ENCODE results near the gene ERGIC2. TPM values are rescaled to one million over a fixed set of nuclear protein-coding genes. Genes with fewer than 3 reads are reported as not detected.

Gene ERGIC2
- total and polyA plus RNA-seq, 10 of the 15 experiments (the other 5 are each of a cell fraction or from before 2014, with no cell fraction given), result 26.1 to 181 (median 83.9) TPM

Other genes starting within 250 kb of the ERGIC2 start
- 0.62 and 1.2 TPM in 2 replicates for gene FAR2, start 231.9 kb downstream of the ERGIC2 start, total RNA-seq (2014; rRNA removed)
- 0.67 and 1.1 TPM in 2 replicates for gene FAR2, start 231.9 kb downstream of the ERGIC2 start, total RNA-seq (2014; rRNA removed; fragmentation: Illumina TruSeq; extraction: Trizol)
- gene FAR2, start 231.9 kb downstream of the ERGIC2 start, total RNA-seq (2021), result 0.74 and 1.2 TPM in 2 replicates
- gene FAR2, start 231.9 kb downstream of the ERGIC2 start, polyA plus RNA-seq (2011; rRNA removed), result 0.92 and 1.5 TPM in 2 replicates
- 0.73 and 1.7 TPM in 2 replicates for gene FAR2, start 231.9 kb downstream of the ERGIC2 start, polyA plus RNA-seq (2014; fragmentation: Illumina TruSeq; extraction: Trizol)
- gene FAR2, start 231.9 kb downstream of the ERGIC2 start, polyA plus RNA-seq (2014; fragmentation: Nextera tagmentation; extraction: Ambion mirVana), result 1 to 10 TPM in 1 of 2 experiments, under 1 TPM in 1; 0.53 to 1.1 TPM
- gene FAR2, start 231.9 kb downstream of the ERGIC2 start, polyA plus RNA-seq (2014; rRNA removed), result 0.54 and 0.86 TPM in 2 replicates
- under 1 TPM; 0.50 to 0.62 TPM for gene FAR2, start 231.9 kb downstream of the ERGIC2 start, polyA plus RNA-seq (2016; fragmentation: Nextera tagmentation; extraction: Ambion mirVana)
- gene OVCH1, start 116.5 kb upstream of the ERGIC2 start, total RNA-seq (2014; rRNA removed), result not detected in 2 replicates
- not detected in 2 replicates for gene OVCH1, start 116.5 kb upstream of the ERGIC2 start, total RNA-seq (2014; rRNA removed; fragmentation: Illumina TruSeq; extraction: Trizol)
- gene OVCH1, start 116.5 kb upstream of the ERGIC2 start, total RNA-seq (2021), result not detected in 2 replicates
- gene OVCH1, start 116.5 kb upstream of the ERGIC2 start, polyA plus RNA-seq (2011; rRNA removed), result 0.15 and 0.23 TPM in 2 replicates
- gene OVCH1, start 116.5 kb upstream of the ERGIC2 start, polyA plus RNA-seq (2014; fragmentation: Illumina TruSeq; extraction: Trizol), result not detected in 2 replicates
- not detected for gene OVCH1, start 116.5 kb upstream of the ERGIC2 start, polyA plus RNA-seq (2014; fragmentation: Nextera tagmentation; extraction: Ambion mirVana)
- not detected in 2 replicates for gene OVCH1, start 116.5 kb upstream of the ERGIC2 start, polyA plus RNA-seq (2014; rRNA removed)
- not detected for gene OVCH1, start 116.5 kb upstream of the ERGIC2 start, polyA plus RNA-seq (2016; fragmentation: Nextera tagmentation; extraction: Ambion mirVana)

All from GM12878 (cell line).